22Rv1 (cell line): ENCODE results near the gene JAG2.

ENCODE experiments used
- CTCF ChIP-seq: fragments of 450-650 bp; IDR thresholded peaks from 2 replicates; pipeline ENCODE4 v1.5.1; 2017; ENCODE audit warnings: mild to moderate bottlenecking
- ZFX ChIP-seq: fragments of 450-650 bp; IDR thresholded peaks from 2 replicates; pipeline ENCODE4 v1.6.1; 2017; ENCODE audit warnings: antibody characterized with exemption, borderline replicate concordance

- TF ChIP-seq CTCF (no peak), ZFX (no peak)
Observed at GRCh38 chr14:105168496-105168978, at the start of gene JAG2.
